Measurements from ENCODE around the gene FOXC2. TPM values are rescaled to one million over a fixed set of nuclear protein-coding genes. Genes with fewer than 3 reads are reported as not detected.

The FOXC2 gene
- total and polyA plus RNA-seq, 2 donors (not counting 3 experiments of a cell fraction or from before 2014, with no cell fraction given) = 7.7 to 44.0 TPM

GRCh38 chr16:86559802-86560305 is 6.8 kb upstream of the FOXC2 start:
- CTCF ChIA-PET = interaction anchor here (0.6 kb wide), 1 partner anchor 315 kb away, joined by 3 read pairs; no protein-coding TSS in a partner anchor
- H3K36me3 ChIP-seq (ENCODE audit: control insufficient read depth in 2 of 2, extremely low read depth in 1 of 2, insufficient read depth in 2 of 2, low read length in 2 of 2) = no peaks in the 10 kb centered on the region
- H3K4me2 ChIP-seq (ENCODE audit: insufficient read depth, low read length) = no peak overlapping the region
- intact Hi-C loops (cut with micrococcal nuclease) = loop anchor here (5.0 kb wide), 1 partner anchor 832 kb away; the partner anchor contains the start of gene MAP1LC3B
- H3K9me3 ChIP-seq (replicated peaks; ENCODE audit: control insufficient read depth, insufficient read depth, low read length) = no peaks in the 10 kb centered on the region
- FAIRE-seq = no peak
- peaks cover 20% of the 10 kb centered on the region for H3K4me1 ChIP-seq (ENCODE audit: control insufficient read depth, extremely low read depth, insufficient read depth, low read length)
- H3K27me3 ChIP-seq (ENCODE audit: control insufficient read depth in 2 of 2, insufficient read depth in 2 of 2, low read length in 2 of 2) = peaks cover 3 to 5% of the 10 kb centered on the region in 2 experiments
- TF ChIP-seq MAX (IDR thresholded peaks at IDR 0.05; ENCODE audit: insufficient read depth, insufficient read length) = no peak
- TF ChIP-seq POLR2AphosphoS5 (IDR thresholded peaks at IDR 0.05; ENCODE audit: insufficient read depth, low read depth, low read length) = no peak
- no peak for TF ChIP-seq FOS (IDR thresholded peaks at IDR 0.05; ENCODE audit: borderline replicate concordance, insufficient read depth, low read length)
- no peak for TF ChIP-seq JUN (IDR thresholded peaks at IDR 0.05; ENCODE audit: borderline replicate concordance, insufficient read depth, insufficient read length, low read depth)
- TF ChIP-seq POLR2A (IDR thresholded peaks at IDR 0.05; ENCODE audit: low read depth, low read length) = no peak
- no peak for TF ChIP-seq MYC (IDR thresholded peaks at IDR 0.05; ENCODE audit: low read depth, low read length)
- TF ChIP-seq, protein P1, sequence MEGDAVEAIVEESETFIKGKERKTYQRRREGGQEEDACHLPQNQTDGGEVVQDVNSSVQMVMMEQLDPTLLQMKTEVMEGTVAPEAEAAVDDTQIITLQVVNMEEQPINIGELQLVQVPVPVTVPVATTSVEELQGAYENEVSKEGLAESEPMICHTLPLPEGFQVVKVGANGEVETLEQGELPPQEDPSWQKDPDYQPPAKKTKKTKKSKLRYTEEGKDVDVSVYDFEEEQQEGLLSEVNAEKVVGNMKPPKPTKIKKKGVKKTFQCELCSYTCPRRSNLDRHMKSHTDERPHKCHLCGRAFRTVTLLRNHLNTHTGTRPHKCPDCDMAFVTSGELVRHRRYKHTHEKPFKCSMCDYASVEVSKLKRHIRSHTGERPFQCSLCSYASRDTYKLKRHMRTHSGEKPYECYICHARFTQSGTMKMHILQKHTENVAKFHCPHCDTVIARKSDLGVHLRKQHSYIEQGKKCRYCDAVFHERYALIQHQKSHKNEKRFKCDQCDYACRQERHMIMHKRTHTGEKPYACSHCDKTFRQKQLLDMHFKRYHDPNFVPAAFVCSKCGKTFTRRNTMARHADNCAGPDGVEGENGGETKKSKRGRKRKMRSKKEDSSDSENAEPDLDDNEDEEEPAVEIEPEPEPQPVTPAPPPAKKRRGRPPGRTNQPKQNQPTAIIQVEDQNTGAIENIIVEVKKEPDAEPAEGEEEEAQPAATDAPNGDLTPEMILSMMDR (IDR thresholded peaks at IDR 0.05; ENCODE audit: extremely low read depth in 1 of 2, insufficient read depth in 1 of 2, low read depth in 1 of 2, low read length in 2 of 2) = no peak
- TF ChIP-seq EZH2 (IDR thresholded peaks at IDR 0.05; ENCODE audit: borderline replicate concordance, low read depth, low read length, severe bottlenecking) = no peak
- no peak for TF ChIP-seq GATA2 (IDR thresholded peaks at IDR 0.05; ENCODE audit: insufficient read depth, insufficient read length, low read depth, low read length)
- dilution Hi-C loops (cut with MboI; ENCODE audit: extremely low pct_ligation_motif_present, low sequenced_read_pairs) = no loop called here
- POLR2A ChIA-PET = no interaction called here
- no peak overlapping the region for H3K9ac ChIP-seq (replicated peaks; ENCODE audit: extremely low read depth, insufficient read depth, low read length)
- no peak overlapping the region for H2AFZ ChIP-seq (ENCODE audit: low read depth, low read length)
- peaks cover under 1% of the 10 kb centered on the region for H3K79me2 ChIP-seq (ENCODE audit: control insufficient read depth, insufficient read depth, low read length)
- H3K9me1 ChIP-seq (replicated peaks; ENCODE audit: control insufficient read depth, extremely low read depth, insufficient read depth, low read length) = no peaks in the 10 kb centered on the region
- no peak for DNase-seq (ENCODE audit: low read depth, low spot score)
- no TSS peak for BruUV-seq (replicated peaks)
- no peaks in the 10 kb centered on the region for H4K20me1 ChIP-seq (replicated peaks; ENCODE audit: control insufficient read depth, extremely low read depth, insufficient read depth, low read length)
- no peak overlapping the region for H3K27ac ChIP-seq (ENCODE audit: insufficient read depth, low read depth, low read length)
- no peak overlapping the region for H3K4me3 ChIP-seq (replicated peaks in 1 of 3; ENCODE audit: insufficient read depth in 1 of 3, low read depth in 1 of 3, low read length in 3 of 3)

Data from endothelial cell of umbilical vein (primary cell).